ENCODE measurements around the gene STOML1. TPM values are rescaled to one million over a fixed set of nuclear protein-coding genes. Genes with fewer than 3 reads are reported as not detected.

The STOML1 gene
- total RNA-seq, 1 experiment from 2014 or later, result 6.9 TPM

- TF ChIP-seq TCF7L2 (IDR thresholded peaks at IDR 0.05; ENCODE audit: low read depth, low read length) (no peak), CTCF (IDR thresholded peaks at IDR 0.05) (no peak), REST (IDR thresholded peaks at IDR 0.05; ENCODE audit: insufficient read depth in 1 of 2, low read depth in 2 of 2, low read length in 1 of 2) (no peak), SIN3A (IDR thresholded peaks at IDR 0.05; ENCODE audit: borderline replicate concordance, insufficient read depth, low read depth, low read length) (no peak)
- ChIA-PET POLR2A (no interaction called here), CTCF (no interaction called here)
- no peak overlapping the region for H3K4me3 ChIP-seq (ENCODE audit: low read depth in 2 of 2, low read length in 2 of 2)
- H3K27me3 ChIP-seq (ENCODE audit: control insufficient read depth, insufficient read depth, low read length), result no peaks in the 10 kb centered on the region
- H3K36me3 ChIP-seq (ENCODE audit: control insufficient read depth, insufficient read depth, low read length), result no peaks in the 10 kb centered on the region
- H3K27ac ChIP-seq (ENCODE audit: low read length), result no peak overlapping the region
- DNase-seq (ENCODE audit: low read depth, low spot score) (no peak), ATAC-seq (no peak)
- intact Hi-C loops (cut with micrococcal nuclease; ENCODE audit: unreplicated experiment), result no loop called here
- H3K4me1 ChIP-seq (ENCODE audit: control insufficient read depth, insufficient read depth, low read length), result peaks cover 10% of the 10 kb centered on the region; the same call in 1 of the 2 replicates
- BruUV-seq (replicated peaks), result no TSS peak
- H3K9me3 ChIP-seq (ENCODE audit: control insufficient read depth, insufficient read depth, low read depth, low read length), result no peaks in the 10 kb centered on the region
- in situ Hi-C loops (cut with HindIII; ENCODE audit: low pct_unique_long_range_greater_than_20kb, low sequenced_read_pairs), result no loop called here
These were observed 10.3 kb downstream of the STOML1 start for GRCh38 chr15:73981761-73982221.

- H3K4me3 ChIP-seq (ENCODE audit: low read depth in 2 of 2, low read length in 2 of 2), result no peak overlapping the region
- ATAC-seq, result no peak
- in situ Hi-C loops (cut with HindIII; ENCODE audit: low pct_unique_long_range_greater_than_20kb, low sequenced_read_pairs), result no loop called here
- TF ChIP-seq POLR2AphosphoS5 (IDR thresholded peaks at IDR 0.05; ENCODE audit: low read depth, low read length), result no peak
- no peak for TF ChIP-seq SIN3A (IDR thresholded peaks at IDR 0.05; ENCODE audit: borderline replicate concordance, insufficient read depth, low read depth, low read length)
- TF ChIP-seq CTCF (IDR thresholded peaks at IDR 0.05), result no peak
- no peak for TF ChIP-seq TCF7L2 (IDR thresholded peaks at IDR 0.05; ENCODE audit: low read depth, low read length)
- TF ChIP-seq REST (IDR thresholded peaks at IDR 0.05; ENCODE audit: insufficient read depth in 1 of 2, low read depth in 2 of 2, low read length in 1 of 2), result no peak
- DNase-seq (ENCODE audit: low read depth, low spot score), result no peak
- BruUV-seq (replicated peaks), result no TSS peak
- H3K36me3 ChIP-seq (ENCODE audit: control insufficient read depth, insufficient read depth, low read length), result no peaks in the 10 kb centered on the region
- no peaks in the 10 kb centered on the region for H3K9me3 ChIP-seq (ENCODE audit: control insufficient read depth, insufficient read depth, low read depth, low read length)
- H3K27me3 ChIP-seq (ENCODE audit: control insufficient read depth, insufficient read depth, low read length), result no peaks in the 10 kb centered on the region
- H3K27ac ChIP-seq (ENCODE audit: low read length), result no peak overlapping the region
- intact Hi-C loops (cut with micrococcal nuclease; ENCODE audit: unreplicated experiment), result loop anchor here (10.0 kb wide), 1 partner anchor 335 kb away; no protein-coding TSS in a partner anchor
- ChIA-PET CTCF (interaction anchor here (0.6 kb wide), 1 partner anchor 70 kb away, joined by 4 read pairs; no protein-coding TSS in a partner anchor), POLR2A (no interaction called here)
- H3K4me1 ChIP-seq (ENCODE audit: control insufficient read depth, insufficient read depth, low read length), result peaks cover 10% of the 10 kb centered on the region; the same call in 1 of the 2 replicates
These were observed 12.5 kb downstream of the STOML1 start for GRCh38 chr15:73979636-73980035.

All from Panc1 (cell line).